IPS-18a (cell line): ENCODE data around the gene WNT9A.

Experiments
- H3K27ac ChIP-seq: one replicate; pipeline ENCODE4 v1.5.1; 2013; ENCODE audit warnings: low read length
- H3K27me3 ChIP-seq: one replicate; pipeline ENCODE4 v1.6.1; 2013; ENCODE audit warnings: mild to moderate bottlenecking, low read length; ENCODE audit not compliant: control insufficient read depth, insufficient read depth
- H3K36me3 ChIP-seq: one replicate; pipeline ENCODE4 v1.6.1; 2013; ENCODE audit warnings: low read depth, low read length; ENCODE audit not compliant: control insufficient read depth
- H3K4me1 ChIP-seq: one replicate; pipeline ENCODE4 v1.6.1; 2013; ENCODE audit warnings: low read depth, low read length; ENCODE audit not compliant: control insufficient read depth
- H3K4me3 ChIP-seq: one replicate; pipeline ENCODE4 v1.5.1; 2013; ENCODE audit warnings: low read length
- H3K9ac ChIP-seq: one replicate; pipeline ENCODE4 v1.6.1; 2013; ENCODE audit warnings: mild to moderate bottlenecking, low read length, moderate library complexity
- H3K9me3 ChIP-seq: one replicate; pipeline ENCODE4 v1.6.1; 2013; ENCODE audit warnings: low read depth, low read length; ENCODE audit not compliant: control insufficient read depth

The WNT9A gene

DNA sequence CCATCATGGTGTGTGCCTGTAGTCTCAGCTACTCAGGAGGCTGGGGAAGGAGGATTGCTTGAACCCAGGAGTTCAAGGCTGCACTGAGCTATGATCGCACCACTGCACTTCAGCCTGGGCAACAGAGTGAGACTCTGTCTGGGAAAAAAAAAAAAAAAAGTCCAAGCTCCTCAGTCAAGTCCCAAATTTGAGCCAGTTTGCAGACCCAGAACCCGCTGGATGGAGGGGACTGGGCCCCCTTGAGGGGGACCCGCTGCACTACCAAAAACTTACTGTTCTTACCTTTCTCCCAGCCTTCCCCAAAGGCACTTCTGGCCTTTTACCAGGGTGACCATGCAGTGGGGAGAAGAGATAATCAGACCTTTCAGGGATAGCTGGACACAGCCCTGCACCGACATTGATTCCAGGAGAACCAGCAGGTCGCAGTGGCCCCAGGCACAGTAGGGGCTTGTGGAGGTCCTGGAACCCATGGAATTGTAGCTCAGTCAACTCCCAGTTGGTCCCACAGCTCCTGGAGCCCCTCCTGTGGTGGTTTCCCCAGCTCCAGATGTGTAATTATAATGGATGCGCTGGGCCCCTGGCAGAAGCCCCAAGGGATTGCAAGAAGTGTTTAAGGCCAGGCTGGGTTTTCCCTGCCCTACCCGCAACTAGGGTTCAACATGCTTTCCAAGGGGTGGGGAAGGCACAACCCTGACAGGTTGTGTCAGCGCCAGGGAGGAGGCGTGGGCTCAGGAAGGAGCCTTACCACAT lies 4.1 kb upstream of the WNT9A start:
- H3K9me3 ChIP-seq = no peaks in the 10 kb centered on the region
- no peak overlapping the region for H3K27ac ChIP-seq
- H3K9ac ChIP-seq = no peak overlapping the region
- no peaks in the 10 kb centered on the region for H3K36me3 ChIP-seq
- peaks cover 26% of the 10 kb centered on the region for H3K27me3 ChIP-seq
- peaks cover 4% of the 10 kb centered on the region for H3K4me1 ChIP-seq
- no peak overlapping the region for H3K4me3 ChIP-seq

DNA sequence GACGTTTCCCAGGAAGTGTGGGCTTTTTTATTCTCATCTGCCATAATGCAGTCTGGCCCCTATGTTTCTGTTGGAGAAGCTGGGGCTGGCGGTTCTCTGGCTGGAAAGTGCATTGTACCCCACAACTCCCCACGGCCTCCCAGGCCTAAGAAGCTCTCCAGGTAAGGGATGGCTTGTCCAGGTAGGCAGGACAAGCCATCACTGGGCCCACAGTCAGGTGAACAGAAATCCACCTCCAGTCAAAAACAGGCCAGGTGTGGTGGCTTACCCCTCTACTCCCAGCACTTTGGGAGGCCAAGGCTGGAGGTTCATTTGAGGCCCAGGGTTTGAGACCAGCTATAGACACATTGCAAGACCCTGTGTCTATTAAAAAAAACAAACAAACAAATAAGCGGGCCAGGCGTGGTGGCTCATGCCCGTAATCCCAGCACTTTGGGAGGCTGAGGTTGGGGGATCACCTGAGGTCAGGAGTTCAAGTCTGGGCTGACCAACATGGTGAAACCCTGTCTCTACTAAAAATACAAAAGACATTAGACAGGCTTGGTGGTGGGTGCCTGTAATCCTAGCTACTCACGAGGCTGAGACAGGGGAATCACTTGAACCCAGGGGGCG lies 3.1 kb upstream of the WNT9A start:
- Histone ChIP-seq H3K9me3 (no peaks in the 10 kb centered on the region), H3K4me3 (no peak overlapping the region), H3K27ac (no peak overlapping the region), H3K4me1 (peaks cover 4% of the 10 kb centered on the region), H3K9ac (no peak overlapping the region), H3K27me3 (peaks cover 26% of the 10 kb centered on the region), H3K36me3 (no peaks in the 10 kb centered on the region)

DNA sequence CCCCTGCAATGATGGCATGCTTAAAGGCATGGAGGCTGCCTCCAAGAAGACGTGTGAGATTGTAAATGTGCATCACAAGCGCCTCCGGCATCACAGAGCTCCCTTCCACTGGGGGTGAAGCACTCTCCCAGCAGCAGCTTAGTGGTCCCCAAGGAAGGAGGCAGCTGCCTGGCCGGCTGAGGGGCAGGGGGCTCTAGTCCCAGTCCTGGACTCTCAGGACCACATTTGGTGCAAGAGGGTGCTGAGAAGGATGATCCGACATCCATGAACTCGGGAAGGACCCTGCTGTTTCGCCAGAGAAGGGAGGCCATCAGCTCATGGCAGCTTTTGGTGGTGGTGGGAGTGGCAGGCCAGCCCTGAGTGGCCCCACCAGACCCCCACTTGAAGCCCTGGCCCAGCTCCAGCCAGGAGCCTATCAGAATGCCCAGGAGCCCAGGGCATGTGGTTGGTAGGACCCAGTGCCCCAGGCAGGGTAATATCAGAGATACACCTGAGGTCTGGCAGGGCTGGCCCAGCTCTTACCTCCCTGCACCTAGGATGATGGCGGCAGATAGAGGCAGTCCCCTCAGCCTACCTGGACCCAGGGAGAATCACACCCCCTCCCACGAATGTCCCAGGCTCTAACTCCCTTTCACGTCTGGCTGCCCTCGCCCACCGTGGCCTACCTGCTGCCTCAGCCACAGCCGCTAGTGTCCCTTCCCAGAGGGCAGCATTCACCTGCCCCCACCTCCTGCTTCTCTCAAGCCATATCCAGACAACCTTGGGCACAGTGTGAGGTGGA lies 2.4 kb upstream of the WNT9A start:
- no peaks in the 10 kb centered on the region for H3K9me3 ChIP-seq
- H3K4me3 ChIP-seq = no peak overlapping the region
- peaks cover 4% of the 10 kb centered on the region for H3K4me1 ChIP-seq
- no peaks in the 10 kb centered on the region for H3K36me3 ChIP-seq
- peaks cover 26% of the 10 kb centered on the region for H3K27me3 ChIP-seq
- H3K9ac ChIP-seq = no peak overlapping the region
- no peak overlapping the region for H3K27ac ChIP-seq

GRCh38 chr1:227949341-227949921 lies 1.7 kb upstream of the WNT9A start:
- Histone ChIP-seq H3K9me3 (no peaks in the 10 kb centered on the region), H3K4me3 (no peak overlapping the region)

GRCh38 chr1:227948493-227949260 lies 945 bp upstream of the WNT9A start:
- peaks cover 4% of the 10 kb centered on the region for H3K4me1 ChIP-seq
- no peak overlapping the region for H3K27ac ChIP-seq
- peak overlapping the region; percentile 70 for H3K4me3 ChIP-seq

More at GRCh38 chr1:227949341-227949921, 1.7 kb upstream of the WNT9A start:
- Histone ChIP-seq H3K27ac (no peak overlapping the region), H3K9ac (no peak overlapping the region), H3K4me1 (peaks cover 4% of the 10 kb centered on the region), H3K36me3 (no peaks in the 10 kb centered on the region), H3K27me3 (peaks cover 26% of the 10 kb centered on the region)

DNA sequence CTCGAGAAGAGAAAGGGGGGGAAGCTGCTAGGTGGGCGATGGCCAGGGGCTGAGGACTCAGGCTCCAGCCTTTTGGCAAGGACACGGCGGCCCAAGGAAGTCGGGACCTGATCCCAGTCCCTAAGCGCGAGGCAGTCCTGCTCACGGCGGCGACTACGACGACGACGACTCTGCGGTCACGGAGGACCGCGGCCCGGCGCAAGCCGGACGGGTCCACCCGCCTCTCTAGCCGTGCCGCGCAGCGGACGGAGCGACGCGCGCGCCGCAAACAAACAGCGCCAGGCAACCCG lies 401 bp downstream of the WNT9A start:
- H3K4me3 ChIP-seq = peak overlapping the region; percentile 75
- H3K27me3 ChIP-seq = peaks cover 26% of the 10 kb centered on the region
- H3K9ac ChIP-seq = peak overlapping the region; percentile 52
- H3K9me3 ChIP-seq = no peaks in the 10 kb centered on the region
- H3K4me1 ChIP-seq = peaks cover 4% of the 10 kb centered on the region
- H3K27ac ChIP-seq = no peak overlapping the region
- H3K36me3 ChIP-seq = no peaks in the 10 kb centered on the region

More at GRCh38 chr1:227948493-227949260, 945 bp upstream of the WNT9A start:
- Histone ChIP-seq H3K27me3 (peaks cover 26% of the 10 kb centered on the region), H3K9me3 (no peaks in the 10 kb centered on the region), H3K36me3 (no peaks in the 10 kb centered on the region), H3K9ac (no peak overlapping the region)

- Histone ChIP-seq H3K9me3 (no peaks in the 10 kb centered on the region), H3K27me3 (peaks cover 26% of the 10 kb centered on the region), H3K27ac (no peak overlapping the region), H3K4me1 (peaks cover 4% of the 10 kb centered on the region), H3K9ac (peak overlapping the region; percentile 52), H3K4me3 (peak overlapping the region; percentile 75), H3K36me3 (no peaks in the 10 kb centered on the region)
These were observed 927 bp downstream of the WNT9A start for GRCh38 chr1:227946624-227947385.

GRCh38 chr1:227945891-227946623 lies 1.7 kb downstream of the WNT9A start:
- no peak overlapping the region for H3K9ac ChIP-seq
- H3K27me3 ChIP-seq = peaks cover 26% of the 10 kb centered on the region
- no peaks in the 10 kb centered on the region for H3K9me3 ChIP-seq
- no peak overlapping the region for H3K4me3 ChIP-seq
- H3K27ac ChIP-seq = no peak overlapping the region
- H3K36me3 ChIP-seq = no peaks in the 10 kb centered on the region
- H3K4me1 ChIP-seq = peaks cover 4% of the 10 kb centered on the region

- Histone ChIP-seq H3K36me3 (no peaks in the 10 kb centered on the region), H3K9me3 (no peaks in the 10 kb centered on the region), H3K27me3 (peaks cover 26% of the 10 kb centered on the region), H3K27ac (no peak overlapping the region), H3K4me1 (peaks cover 4% of the 10 kb centered on the region), H3K9ac (no peak overlapping the region), H3K4me3 (no peak overlapping the region)
These were observed 2.5 kb downstream of the WNT9A start for GRCh38 chr1:227944931-227945890.
